ENCODE measurements around the gene MCOLN1. TPM values are rescaled to one million over a fixed set of nuclear protein-coding genes. Genes with fewer than 3 reads are reported as not detected.

Gene MCOLN1
- total and polyA plus RNA-seq, 2 of the 8 experiments (the other 6 are each of a cell fraction or from before 2014, with no cell fraction given): 19.1 to 40.0 TPM

DNA sequence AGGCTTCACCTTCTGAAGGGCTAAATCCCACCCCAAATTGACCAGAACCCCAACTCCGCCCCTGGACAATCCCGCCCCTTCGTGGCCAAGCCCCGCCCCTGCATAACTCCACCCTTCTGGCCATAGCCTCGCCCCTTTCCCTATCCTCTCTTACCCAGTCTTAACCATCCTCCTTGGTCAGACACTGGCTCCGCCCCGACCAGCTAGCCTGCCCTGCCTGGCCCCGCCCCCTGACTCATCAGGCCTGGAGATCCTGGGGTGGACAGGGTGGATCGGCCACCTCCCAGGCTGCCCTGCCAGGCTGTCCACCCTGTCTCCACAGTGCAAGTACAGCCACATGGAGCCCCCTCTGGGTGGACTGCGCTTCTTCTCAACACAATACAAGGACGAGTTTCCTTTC is 14.5 kb upstream of the MCOLN1 start:
- Histone ChIP-seq H2BK5ac (ENCODE audit: low read depth, low read length) (peak overlapping the region; percentile 60; the same call in 1 of the 2 replicates), H2BK120ac (replicated peaks; ENCODE audit: low read depth, low read length) (no peak overlapping the region), H3K56ac (replicated peaks; ENCODE audit: insufficient read length, low read depth, low read length) (no peak overlapping the region), H4K8ac (ENCODE audit: extremely low read depth, insufficient read depth, low read length) (no peak overlapping the region), H3K4me2 (ENCODE audit: insufficient read depth in 1 of 2, low read depth in 2 of 2, low read length in 2 of 2) (no peak overlapping the region), H3K79me2 (ENCODE audit: control insufficient read depth in 1 of 2, insufficient read depth in 2 of 2, low read length in 2 of 2) (no peaks in the 10 kb centered on the region), H3K36me3 (ENCODE audit: control insufficient read depth in 2 of 4, insufficient read depth in 4 of 4, low read length in 3 of 4) (no peaks in the 10 kb centered on the region), H3K27ac (ENCODE audit: low read depth, low read length) (no peak overlapping the region), H3K4ac (replicated peaks; ENCODE audit: insufficient read length, low read depth, low read length) (peak overlapping the region; percentile 91), H3K23me2 (ENCODE audit: low read depth, low read length) (peaks cover 8% of the 10 kb centered on the region; the same call in 1 of the 2 replicates), H3K79me1 (ENCODE audit: low read depth, low read length) (no peaks in the 10 kb centered on the region), H3K4me1 (replicated peaks in 1 of 4; ENCODE audit: control insufficient read depth in 3 of 4, insufficient read depth in 4 of 4, low read length in 3 of 4) (peaks cover 0 to 16% (median 12%) of the 10 kb centered on the region in 4 experiments; a peak in 5 of 7 replicates), H3K9ac (replicated peaks in 1 of 4; ENCODE audit: extremely low read depth in 1 of 4, low read depth in 3 of 4, low read length in 3 of 4) (no peak overlapping the region; a peak in 1 of 7 replicates), H2BK15ac (ENCODE audit: low read length) (peak overlapping the region; percentile 97), H2BK12ac (ENCODE audit: low read depth, low read length) (no peak overlapping the region), H4K5ac (ENCODE audit: insufficient read length, low read depth, low read length) (no peak overlapping the region), H2AFZ (ENCODE audit: low read length) (no peak overlapping the region), H3K4me3 (ENCODE audit: extremely low read depth in 1 of 4, insufficient read depth in 2 of 4, low read depth in 3 of 4, low read length in 4 of 4) (no peak overlapping the region), H3K23ac (ENCODE audit: insufficient read length) (no peak overlapping the region), H2AK5ac (ENCODE audit: low read depth, low read length) (no peak overlapping the region), H3K27me3 (replicated peaks in 1 of 4; ENCODE audit: control insufficient read depth in 3 of 4, extremely low read depth in 1 of 4, insufficient read depth in 3 of 4, low read length in 3 of 4) (peaks cover 0 to 6% (median 4%) of the 10 kb centered on the region in 4 experiments; a peak in 1 of 7 replicates), H3K18ac (ENCODE audit: extremely low read depth, low read length) (no peak overlapping the region; the same call in 1 of the 2 replicates), H2BK20ac (ENCODE audit: low read length) (no peak overlapping the region), H3K9me3 (ENCODE audit: insufficient read depth in 2 of 2, low read depth in 1 of 2, low read length in 1 of 2) (no peaks in the 10 kb centered on the region), H4K20me1 (replicated peaks in 1 of 2; ENCODE audit: control insufficient read depth in 1 of 2, insufficient read depth in 2 of 2, low read length in 2 of 2) (no peaks in the 10 kb centered on the region), H4K91ac (replicated peaks; ENCODE audit: insufficient read length, low read length) (peak overlapping the region; percentile 89), H3K14ac (ENCODE audit: insufficient read length) (no peak overlapping the region)
- ChIA-PET POLR2A (ENCODE audit: partially characterized antibody) (interaction anchor here (0.5 to 2.8 kb wide), 4 partner anchors 8 to 156 kb away, joined by 3 to 12 read pairs (median 4); partner anchors contain the start of genes MCOLN1 and ZNF358), CTCF (ENCODE audit: partially characterized antibody) (interaction anchor here (0.6 kb wide), 1 partner anchor 400 kb away, joined by 3 read pairs; no protein-coding TSS in a partner anchor)
- DNase-seq (ENCODE audit: low read depth in 1 of 2, low spot score in 2 of 2): peak; percentile 60 to 96
- peak; percentile 81 for FAIRE-seq
- TF ChIP-seq JUND (IDR thresholded peaks at IDR 0.05; ENCODE audit: low read length): peak; percentile 69; the same call in 1 of the 2 replicates
- no peak for TF ChIP-seq SP1 (IDR thresholded peaks at IDR 0.05; ENCODE audit: low read depth, low read length)
- no peak for TF ChIP-seq CTBP2 (IDR thresholded peaks at IDR 0.05; ENCODE audit: borderline replicate concordance, insufficient read depth, insufficient read length, low read length)
- 58% methylated on average over 7 of the region's 11 CpGs; no CpG with 5 or more reads in 1 of the 2 experiments for WGBS, 2 experiments (ENCODE audit: extremely low coverage in 1 of 2, insufficient coverage in 1 of 2, insufficient read length in 1 of 2, insufficient replicate concordance in 2 of 2, low coverage in 1 of 2, low lambda C conversion rate in 2 of 2, missing lambda C conversion rate in 1 of 2)
